Stimulated activated CD4-positive, alpha-beta T cell treated with anti-CD3 and anti-CD28 coated beads, Interleukin-12 subunit alpha, Interleukin-12 subunit beta, amount 100 ng/mL, for 48 hours (primary cell): ENCODE measurements around the gene ZNF678.
"Not testable (repeated sequence)": the region's sequence is repeated elsewhere in the genome, so short reads cannot be mapped to it uniquely, and the experiment has no call there.

ENCODE experiments used
- DNase-seq, 3 donors: peaks; one replicate each; pipeline ENCODE4 v3.0.0-alpha.2; 2020; ENCODE audit warnings: low read depth in 2 of 3, low spot score in 1 of 3

Gene ZNF678

GRCh38 chr1:227710474-227710873, 147.1 kb downstream of the ZNF678 start:
- DNase-seq: not testable (repeated sequence)

- no peak for DNase-seq
Measured at GRCh38 chr1:227712648-227713047, 149.3 kb downstream of the ZNF678 start.

- no peak for DNase-seq
Measured at GRCh38 chr1:227718932-227719331, 155.6 kb downstream of the ZNF678 start.

- no peak for DNase-seq
Measured at GRCh38 chr1:227723474-227723873, 160.1 kb downstream of the ZNF678 start.

GRCh38 chr1:227725046-227725445, 161.7 kb downstream of the ZNF678 start:
- DNase-seq: no peak

GRCh38 chr1:227726318-227726717, 163.0 kb downstream of the ZNF678 start:
- no peak for DNase-seq
